Muscle of arm (tissue), 12 donors: ENCODE measurements around the gene SPATA25. TPM values are rescaled to one million over a fixed set of nuclear protein-coding genes. Genes with fewer than 3 reads are reported as not detected.

ENCODE experiments used
- DNase-seq: peaks from one replicate; pipeline ENCODE4 v3.0.0-alpha.2; 2013
- polyA plus RNA-seq, 12 donors: library from polyadenylated mRNA; unstranded; fragments of 120-200 nt; gene quantifications; one replicate each; pipeline ENCODE4 v1.2.1, GENCODE V29; 2013; ENCODE audit not compliant: insufficient read length in 12 of 12

Gene SPATA25
- polyA plus RNA-seq, 12 donors = 2.9 to 17.1 (median 6.7) TPM; not detected in 1

- no peak for DNase-seq
Observed at GRCh38 chr20:45840700-45841198, 46.7 kb downstream of the SPATA25 start.

GRCh38 chr20:45836841-45837240, 50.6 kb downstream of the SPATA25 start:
- no peak for DNase-seq

Other genes starting within 250 kb of the SPATA25 start
- gene WFDC11, start 217.4 kb downstream of the SPATA25 start, polyA plus RNA-seq = not detected
- under 1 TPM in 1 of 12 donors, not detected in 11; 0.13 TPM for gene WFDC13, start 185.6 kb downstream of the SPATA25 start, polyA plus RNA-seq
- not detected for gene WFDC10B, start 182.6 kb downstream of the SPATA25 start, polyA plus RNA-seq
- not detected for gene SPINT4, start 165.3 kb downstream of the SPATA25 start, polyA plus RNA-seq
- 1 to 10 TPM in 3 of 12 donors, under 1 TPM in 6, not detected in 3; 0.18 to 1.8 (median 0.74) TPM for gene WFDC3, start 95.7 kb downstream of the SPATA25 start, polyA plus RNA-seq
- 10 to 100 TPM in 11 of 12 donors, not detected in 1; 33.2 to 55.0 (median 45.1) TPM for gene DNTTIP1, start 95.7 kb downstream of the SPATA25 start, polyA plus RNA-seq
- gene UBE2C, start 75.0 kb downstream of the SPATA25 start, polyA plus RNA-seq = 10 to 100 TPM in 11 of 12 donors, not detected in 1; 19.8 to 66.7 (median 30.8) TPM
- gene TNNC2, start 60.3 kb downstream of the SPATA25 start, polyA plus RNA-seq = 1,000 to 10,000 TPM; 1,517 to 8,366 (median 5,425) TPM
- 10 to 100 TPM in 11 of 12 donors, not detected in 1; 14.4 to 30.9 (median 22.4) TPM for gene SNX21, start 53.8 kb downstream of the SPATA25 start, polyA plus RNA-seq
- 10 to 100 TPM in 11 of 12 donors, not detected in 1; 14.1 to 28.6 (median 22.1) TPM for gene ACOT8, start 30.2 kb downstream of the SPATA25 start, polyA plus RNA-seq
- 1 to 10 TPM in 10 of 12 donors, not detected in 2; 3.0 to 4.1 (median 3.5) TPM for gene ZSWIM3, start 30.0 kb downstream of the SPATA25 start, polyA plus RNA-seq
- 10 to 100 TPM in 6 of 12 donors, 1 to 10 TPM in 5, not detected in 1; 5.0 to 14.3 (median 10.2) TPM for gene ZSWIM1, start 6.4 kb downstream of the SPATA25 start, polyA plus RNA-seq
- 10 to 100 TPM in 9 of 12 donors, 1 to 10 TPM in 2, not detected in 1; 8.2 to 20.2 (median 11.3) TPM for gene NEURL2, start 3.6 kb upstream of the SPATA25 start, polyA plus RNA-seq
- 100 to 1,000 TPM in 1 of 12 donors, 10 to 100 TPM in 10, not detected in 1; 54.5 to 110 (median 60.1) TPM for gene CTSA, start 3.7 kb upstream of the SPATA25 start, polyA plus RNA-seq
- 10 to 100 TPM in 11 of 12 donors, not detected in 1; 13.1 to 54.0 (median 21.1) TPM for gene PLTP, start 24.5 kb upstream of the SPATA25 start, polyA plus RNA-seq
- 10 to 100 TPM in 11 of 12 donors, not detected in 1; 20.6 to 40.3 (median 22.7) TPM for gene PCIF1, start 47.1 kb upstream of the SPATA25 start, polyA plus RNA-seq
- gene ZNF335, start 84.6 kb upstream of the SPATA25 start, polyA plus RNA-seq = 10 to 100 TPM in 5 of 12 donors, 1 to 10 TPM in 6, not detected in 1; 6.4 to 16.5 (median 9.4) TPM
- 10 to 100 TPM in 1 of 12 donors, 1 to 10 TPM in 3, under 1 TPM in 7, not detected in 1; 0.09 to 23.8 (median 0.29) TPM for gene MMP9, start 121.3 kb upstream of the SPATA25 start, polyA plus RNA-seq
- 1 to 10 TPM in 5 of 12 donors, under 1 TPM in 5, not detected in 2; 0.67 to 3.3 (median 1.1) TPM for gene SLC12A5, start 141.6 kb upstream of the SPATA25 start, polyA plus RNA-seq
- gene NCOA5, start 202.3 kb upstream of the SPATA25 start, polyA plus RNA-seq = 10 to 100 TPM in 11 of 12 donors, not detected in 1; 23.4 to 40.7 (median 34.5) TPM
- gene CD40, start 230.7 kb upstream of the SPATA25 start, polyA plus RNA-seq = 10 to 100 TPM in 1 of 12 donors, 1 to 10 TPM in 9, not detected in 2; 4.3 to 13.5 (median 7.6) TPM